ENCODE data around the gene CRADD.

- TF ChIP-seq CTCF (IDR thresholded peaks at IDR 0.05; ENCODE audit: extremely low read depth in 1 of 2, insufficient read depth in 1 of 2, low read depth in 1 of 2, low read length in 2 of 2), result no peak
- TF ChIP-seq POLR2A (IDR thresholded peaks at IDR 0.05; ENCODE audit: low read depth, low read length), result no peak
Measured at GRCh38 chr12:93802698-93803423, 125.7 kb downstream of the CRADD start.
